C4-2B (cell line): ENCODE results near the gene ZNF33B.
A peak's percentile ranks its signal among the peaks of the same experiment; 100 is the strongest.

Source experiments
- H3K27ac ChIP-seq: fragments of 450-650 bp; 2 replicates; pipeline ENCODE4 v1.5.1; 2017
- ZFX ChIP-seq: fragments of 450-650 bp; IDR thresholded peaks from 2 replicates; pipeline ENCODE4 v1.6.1; 2017
- TF ChIP-seq, protein P1 (sequence below): fragments of 450-650 bp; conservative IDR thresholded peaks from 2 replicates; pipeline ENCODE4 v1.5.1; 2017; ENCODE audit warnings: mild to moderate bottlenecking

The ZNF33B gene

DNA sequence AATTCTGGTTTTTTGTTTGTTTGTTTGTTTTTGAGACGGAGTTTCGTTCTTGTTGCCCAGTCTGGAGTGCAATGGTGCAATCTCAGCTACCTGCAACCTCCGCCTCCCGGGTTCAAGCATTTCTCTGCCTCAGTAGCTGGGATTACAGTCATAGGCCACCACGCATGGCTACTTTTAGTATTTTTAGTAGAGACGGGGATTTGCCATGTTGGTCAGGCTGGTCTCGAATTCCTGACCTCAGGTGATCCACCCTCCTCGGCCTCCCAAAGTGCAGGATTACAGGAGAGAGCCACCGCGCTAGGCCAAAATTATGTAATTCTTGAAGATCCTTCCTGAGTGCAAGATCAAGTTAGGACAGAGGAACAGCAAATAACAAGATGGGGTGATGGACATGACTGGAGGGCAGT, 719 bp downstream of the ZNF33B start:
- TF ChIP-seq ZFX: peak; percentile 88
- TF ChIP-seq, protein P1, sequence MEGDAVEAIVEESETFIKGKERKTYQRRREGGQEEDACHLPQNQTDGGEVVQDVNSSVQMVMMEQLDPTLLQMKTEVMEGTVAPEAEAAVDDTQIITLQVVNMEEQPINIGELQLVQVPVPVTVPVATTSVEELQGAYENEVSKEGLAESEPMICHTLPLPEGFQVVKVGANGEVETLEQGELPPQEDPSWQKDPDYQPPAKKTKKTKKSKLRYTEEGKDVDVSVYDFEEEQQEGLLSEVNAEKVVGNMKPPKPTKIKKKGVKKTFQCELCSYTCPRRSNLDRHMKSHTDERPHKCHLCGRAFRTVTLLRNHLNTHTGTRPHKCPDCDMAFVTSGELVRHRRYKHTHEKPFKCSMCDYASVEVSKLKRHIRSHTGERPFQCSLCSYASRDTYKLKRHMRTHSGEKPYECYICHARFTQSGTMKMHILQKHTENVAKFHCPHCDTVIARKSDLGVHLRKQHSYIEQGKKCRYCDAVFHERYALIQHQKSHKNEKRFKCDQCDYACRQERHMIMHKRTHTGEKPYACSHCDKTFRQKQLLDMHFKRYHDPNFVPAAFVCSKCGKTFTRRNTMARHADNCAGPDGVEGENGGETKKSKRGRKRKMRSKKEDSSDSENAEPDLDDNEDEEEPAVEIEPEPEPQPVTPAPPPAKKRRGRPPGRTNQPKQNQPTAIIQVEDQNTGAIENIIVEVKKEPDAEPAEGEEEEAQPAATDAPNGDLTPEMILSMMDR: no peak
- peak overlapping the region; percentile 93 for H3K27ac ChIP-seq

DNA sequence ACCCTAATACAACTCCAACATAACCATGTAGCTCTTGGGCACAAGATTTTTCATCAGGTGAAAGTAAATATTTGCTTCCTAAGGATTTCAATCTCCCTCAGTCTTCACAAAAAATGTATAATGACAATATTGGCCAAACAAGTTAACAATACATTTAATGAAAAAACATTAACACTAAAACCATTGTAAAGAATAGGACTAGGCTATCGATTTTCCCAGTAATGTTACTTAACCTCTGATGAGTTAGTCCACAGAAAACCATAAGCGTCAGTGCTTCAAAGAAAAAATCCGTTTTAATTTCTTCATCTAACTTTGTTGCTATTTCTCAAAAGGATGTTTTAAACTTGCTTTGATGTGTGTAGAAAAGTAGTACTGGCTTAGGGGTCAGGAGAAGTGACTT, 1.2 kb downstream of the ZNF33B start:
- TF ChIP-seq, protein P1: no peak
- no peak for TF ChIP-seq ZFX
- H3K27ac ChIP-seq: peak overlapping the region; percentile 93

DNA sequence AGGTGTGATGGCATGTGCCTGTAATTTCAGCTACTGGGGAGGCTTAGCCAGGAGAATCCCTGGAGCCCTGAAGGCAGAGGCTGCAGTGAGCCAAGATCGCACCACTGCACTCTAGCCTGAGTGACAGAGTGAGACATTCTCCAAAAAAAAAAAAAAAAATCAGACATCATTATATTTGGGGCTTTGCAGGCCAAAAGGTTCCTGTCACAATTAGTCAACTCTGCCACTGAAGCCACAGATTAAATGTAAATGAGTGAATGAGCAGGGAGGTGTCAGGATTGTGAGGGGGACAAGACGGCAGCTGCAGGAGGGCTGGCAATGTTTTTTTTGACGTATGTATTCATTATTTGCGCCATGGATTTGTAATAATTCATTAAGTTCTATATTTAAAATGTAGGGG, 3.3 kb downstream of the ZNF33B start:
- TF ChIP-seq, protein P1: no peak
- no peak for TF ChIP-seq ZFX
- H3K27ac ChIP-seq: no peak overlapping the region

DNA sequence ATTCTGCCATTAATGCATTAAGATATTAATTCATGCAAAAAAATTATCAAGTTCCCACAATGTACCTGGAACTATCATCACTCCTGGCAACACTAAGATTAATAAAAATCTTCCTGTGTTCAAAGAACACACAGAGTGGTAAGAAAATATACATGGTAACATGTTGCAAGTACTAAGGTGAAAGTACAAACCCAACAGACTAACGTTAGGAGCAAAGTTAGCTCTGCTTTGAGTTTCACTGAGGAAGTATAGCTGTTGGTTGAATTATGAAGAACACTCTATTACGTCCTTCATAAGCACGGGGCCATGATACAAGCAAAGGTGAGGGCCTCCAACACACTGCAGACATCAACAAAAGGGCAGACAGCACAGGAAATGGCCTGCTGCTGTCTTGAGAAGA, 5.8 kb downstream of the ZNF33B start:
- H3K27ac ChIP-seq: no peak overlapping the region
- TF ChIP-seq ZFX: no peak
- TF ChIP-seq, protein P1: no peak

DNA sequence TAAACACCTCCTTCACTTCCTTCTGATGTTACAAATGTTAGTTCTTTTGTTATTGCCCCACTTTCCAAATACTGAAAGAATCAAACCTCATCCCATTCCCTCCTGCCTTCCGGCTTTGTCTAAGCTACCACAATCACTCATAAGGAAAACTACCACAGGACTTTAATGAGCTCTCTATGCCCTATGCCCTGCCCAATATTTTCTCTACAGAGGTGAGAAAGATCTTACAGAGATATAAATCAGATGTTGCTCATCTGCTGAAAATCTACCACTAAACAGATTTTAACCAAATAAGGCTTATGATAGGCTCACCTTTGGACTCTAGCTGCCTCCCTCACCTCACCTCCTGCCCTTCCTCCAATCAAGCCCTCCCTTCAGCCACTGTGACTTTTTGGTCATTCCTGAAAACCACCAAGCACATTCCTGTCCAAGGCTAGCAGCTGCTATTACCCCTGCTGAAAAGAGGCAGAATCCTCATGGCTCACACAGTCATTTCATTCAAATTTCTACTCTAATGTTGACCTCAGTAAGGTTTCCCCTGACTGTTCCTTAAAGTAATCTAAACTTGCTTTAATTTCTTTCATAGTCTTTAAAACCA, 7.7 kb downstream of the ZNF33B start:
- no peak overlapping the region for H3K27ac ChIP-seq
- TF ChIP-seq, protein P1: no peak
- TF ChIP-seq ZFX: no peak

DNA sequence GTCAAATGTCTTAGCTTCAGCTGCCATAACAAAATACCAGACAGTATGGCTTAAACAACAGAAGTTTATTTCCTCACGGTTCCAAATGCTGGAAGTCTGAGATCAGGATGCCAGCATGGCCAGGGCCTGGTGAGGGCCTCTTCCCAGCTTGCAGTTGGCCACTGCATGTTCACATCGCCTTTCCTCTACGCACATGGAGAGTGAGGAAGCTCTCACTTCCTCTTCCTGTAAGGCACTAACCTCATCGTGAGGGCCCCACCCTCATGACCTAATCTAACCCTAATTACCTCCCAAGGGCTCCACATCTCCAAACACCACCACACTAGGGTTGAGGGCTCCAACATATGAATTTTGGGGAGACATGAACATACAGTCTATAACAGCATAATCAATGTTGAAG, 14.4 kb downstream of the ZNF33B start:
- H3K27ac ChIP-seq: no peak overlapping the region
- no peak for TF ChIP-seq ZFX
- TF ChIP-seq, protein P1: no peak

DNA sequence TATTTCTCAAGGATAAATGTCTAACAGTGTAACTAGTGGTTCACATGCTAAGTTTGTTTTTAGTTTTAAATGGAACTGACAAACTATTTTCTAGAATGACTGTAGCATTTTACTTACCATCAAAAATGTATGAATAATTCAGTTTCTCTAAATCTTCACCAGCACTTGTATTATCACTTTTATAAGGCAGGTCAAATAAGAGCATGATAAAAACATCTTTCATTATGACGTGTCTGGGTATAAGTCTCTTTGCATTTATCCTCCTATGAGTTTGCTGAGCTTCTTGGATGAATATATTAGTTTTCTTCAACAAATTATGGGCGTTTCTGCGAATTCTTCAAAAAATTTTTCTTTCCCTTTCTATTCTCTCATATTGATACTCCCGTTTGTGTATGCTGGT, 19.9 kb downstream of the ZNF33B start:
- H3K27ac ChIP-seq: no peak overlapping the region
- TF ChIP-seq, protein P1: no peak
- no peak for TF ChIP-seq ZFX
